ENCODE results near the gene OOSP3.

DNA sequence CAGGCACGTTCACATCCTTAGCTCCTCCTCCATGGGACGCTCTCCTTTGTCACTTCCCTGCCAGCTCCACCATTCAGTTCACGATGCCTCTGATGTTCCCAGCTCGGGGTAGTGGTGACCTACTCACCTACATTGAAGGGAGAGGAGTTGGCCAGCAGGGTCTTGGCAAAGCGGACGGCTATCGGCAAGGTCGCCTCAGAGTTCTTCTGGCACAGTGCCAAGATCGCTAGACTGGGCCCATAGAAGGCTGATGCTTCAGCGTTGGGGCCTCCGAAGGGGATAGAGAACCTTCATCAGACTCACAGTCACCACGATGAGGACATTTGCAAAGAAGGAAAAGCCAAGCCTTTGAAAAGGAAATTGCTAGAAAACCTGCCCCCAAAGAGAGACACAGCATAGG, 36.3 kb upstream of the OOSP3 start:
- TF ChIP-seq CTCF (IDR thresholded peaks at IDR 0.05 in 4 of 5, conservative IDR thresholded peaks at IDR 0.05 in 1 of 5) (no peak), POLR2A (IDR thresholded peaks at IDR 0.05) (no peak)
